ENCODE results near the gene CBFA2T3.

DNA sequence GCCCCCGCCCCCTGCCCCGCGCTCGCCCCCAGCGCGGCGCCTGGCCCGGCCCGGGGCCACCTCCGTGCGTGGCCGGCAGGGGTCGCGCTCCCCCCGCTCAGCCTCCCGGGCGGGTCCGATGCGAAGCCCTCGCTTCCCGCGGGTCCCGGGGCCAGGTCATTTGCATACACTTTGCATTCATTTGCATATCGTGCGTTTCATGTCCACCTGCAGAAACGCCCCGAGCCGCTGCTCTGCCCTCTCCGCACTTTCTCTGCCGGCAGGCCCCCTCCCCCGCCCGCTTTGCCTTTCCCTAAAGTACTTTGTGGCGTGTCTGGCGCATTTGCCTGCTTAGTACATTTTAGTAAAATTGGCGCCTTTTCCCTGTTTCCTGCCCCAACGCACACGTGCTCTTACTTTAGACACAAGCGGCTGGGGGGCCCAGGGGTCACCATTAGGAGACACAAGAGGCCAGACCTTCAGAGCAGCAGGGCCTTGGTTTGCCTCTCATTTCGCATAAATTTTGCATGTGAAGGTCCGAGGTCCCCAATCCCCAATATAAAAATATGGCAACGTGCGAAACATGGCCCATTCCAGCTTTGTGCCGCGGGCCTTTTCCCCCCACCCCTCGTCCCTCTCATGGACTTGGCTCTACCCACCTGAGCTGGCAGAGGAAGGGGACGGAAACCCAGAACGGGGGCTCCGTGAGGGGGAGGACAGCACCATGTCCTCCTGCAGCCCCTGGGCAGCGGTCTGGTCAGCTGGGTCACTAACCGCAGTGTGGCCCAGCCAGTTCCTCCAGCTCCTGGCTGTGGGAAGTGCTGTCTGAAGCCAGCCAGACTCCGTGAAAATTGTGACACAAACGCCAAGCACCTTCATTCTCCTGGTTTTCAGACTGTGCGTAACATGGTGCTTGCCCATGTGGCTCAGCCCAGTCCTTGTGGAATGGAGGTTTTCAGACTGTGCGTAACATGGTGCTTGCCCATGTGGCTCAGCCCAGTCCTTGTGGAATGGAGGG lies 34.8 kb downstream of the CBFA2T3 start:
- TF ChIP-seq, protein P1, sequence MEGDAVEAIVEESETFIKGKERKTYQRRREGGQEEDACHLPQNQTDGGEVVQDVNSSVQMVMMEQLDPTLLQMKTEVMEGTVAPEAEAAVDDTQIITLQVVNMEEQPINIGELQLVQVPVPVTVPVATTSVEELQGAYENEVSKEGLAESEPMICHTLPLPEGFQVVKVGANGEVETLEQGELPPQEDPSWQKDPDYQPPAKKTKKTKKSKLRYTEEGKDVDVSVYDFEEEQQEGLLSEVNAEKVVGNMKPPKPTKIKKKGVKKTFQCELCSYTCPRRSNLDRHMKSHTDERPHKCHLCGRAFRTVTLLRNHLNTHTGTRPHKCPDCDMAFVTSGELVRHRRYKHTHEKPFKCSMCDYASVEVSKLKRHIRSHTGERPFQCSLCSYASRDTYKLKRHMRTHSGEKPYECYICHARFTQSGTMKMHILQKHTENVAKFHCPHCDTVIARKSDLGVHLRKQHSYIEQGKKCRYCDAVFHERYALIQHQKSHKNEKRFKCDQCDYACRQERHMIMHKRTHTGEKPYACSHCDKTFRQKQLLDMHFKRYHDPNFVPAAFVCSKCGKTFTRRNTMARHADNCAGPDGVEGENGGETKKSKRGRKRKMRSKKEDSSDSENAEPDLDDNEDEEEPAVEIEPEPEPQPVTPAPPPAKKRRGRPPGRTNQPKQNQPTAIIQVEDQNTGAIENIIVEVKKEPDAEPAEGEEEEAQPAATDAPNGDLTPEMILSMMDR (IDR thresholded peaks at IDR 0.05), result peak; percentile 60 to 80 (median 67)
- TF ChIP-seq POLR2A (IDR thresholded peaks at IDR 0.05), result no peak

Data from tibial nerve (tissue), 3 donors.